Ovary (tissue), 3 donors: Measurements from ENCODE around the gene ZNF782.

ENCODE experiments used
- EP300 ChIP-seq: sonication (generic); formaldehyde crosslinking; IDR thresholded peaks from one replicate; pipeline ENCODE4 v1.6.1; 2017; ENCODE audit warnings: antibody characterized with exemption
- TF ChIP-seq, protein P1 (sequence below), 3 donors: fragments of 450-650 bp in 2 of 3; fragments of 200-600 bp in 1 of 3; IDR thresholded peaks; one replicate each; pipeline versions ENCODE4 v1.5.1 to v1.8.0; 2016 to 2022; ENCODE audit warnings: antibody characterized with exemption in 3 of 3, mild to moderate bottlenecking in 1 of 3
- donor health status: DM: no; HTN: no; CAD: no.

GRCh38 chr9:96871176-96871575 is 16.9 kb upstream of the ZNF782 start:
- TF ChIP-seq, protein P1, sequence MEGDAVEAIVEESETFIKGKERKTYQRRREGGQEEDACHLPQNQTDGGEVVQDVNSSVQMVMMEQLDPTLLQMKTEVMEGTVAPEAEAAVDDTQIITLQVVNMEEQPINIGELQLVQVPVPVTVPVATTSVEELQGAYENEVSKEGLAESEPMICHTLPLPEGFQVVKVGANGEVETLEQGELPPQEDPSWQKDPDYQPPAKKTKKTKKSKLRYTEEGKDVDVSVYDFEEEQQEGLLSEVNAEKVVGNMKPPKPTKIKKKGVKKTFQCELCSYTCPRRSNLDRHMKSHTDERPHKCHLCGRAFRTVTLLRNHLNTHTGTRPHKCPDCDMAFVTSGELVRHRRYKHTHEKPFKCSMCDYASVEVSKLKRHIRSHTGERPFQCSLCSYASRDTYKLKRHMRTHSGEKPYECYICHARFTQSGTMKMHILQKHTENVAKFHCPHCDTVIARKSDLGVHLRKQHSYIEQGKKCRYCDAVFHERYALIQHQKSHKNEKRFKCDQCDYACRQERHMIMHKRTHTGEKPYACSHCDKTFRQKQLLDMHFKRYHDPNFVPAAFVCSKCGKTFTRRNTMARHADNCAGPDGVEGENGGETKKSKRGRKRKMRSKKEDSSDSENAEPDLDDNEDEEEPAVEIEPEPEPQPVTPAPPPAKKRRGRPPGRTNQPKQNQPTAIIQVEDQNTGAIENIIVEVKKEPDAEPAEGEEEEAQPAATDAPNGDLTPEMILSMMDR (IDR thresholded peaks at IDR 0.05) = no peak
- no peak for TF ChIP-seq EP300
